Measurements from ENCODE around the gene VPS8. TPM values are rescaled to one million over a fixed set of nuclear protein-coding genes. Genes with fewer than 3 reads are reported as not detected.

VPS8 gene
- total and polyA plus RNA-seq, 2 of the 8 experiments (the other 6 are each of a cell fraction or from before 2014, with no cell fraction given): 13.0 to 41.0 TPM

GRCh38 chr3:184765047-184765729 lies 46.8 kb upstream of the VPS8 start (continued):
- TF ChIP-seq NANOG (IDR thresholded peaks at IDR 0.05; ENCODE audit: insufficient read depth, low read depth, low read length, poor library complexity, severe bottlenecking): no peak
- TF ChIP-seq EP300 (IDR thresholded peaks at IDR 0.05; ENCODE audit: borderline replicate concordance in 1 of 2, low read depth in 2 of 2, low read length in 2 of 2): no peak
- no peak for TF ChIP-seq BACH1 (IDR thresholded peaks at IDR 0.05; ENCODE audit: low read length)
- TF ChIP-seq EZH2 (IDR thresholded peaks at IDR 0.05; ENCODE audit: low read depth, low read length, severe bottlenecking): no peak
